Measurements from ENCODE around the gene CRYBG1.
"Not testable (repeated sequence)": the region's sequence is repeated elsewhere in the genome, so short reads cannot be mapped to it uniquely, and the experiment has no call there.

Gene CRYBG1

GRCh38 chr6:106559659-106560058, 199.1 kb downstream of the CRYBG1 start:
- not testable (repeated sequence) for DNase-seq

GRCh38 chr6:106560996-106561685, 200.6 kb downstream of the CRYBG1 start:
- no peak for DNase-seq

- DNase-seq = no peak
Observed at GRCh38 chr6:106561686-106562405, 201.3 kb downstream of the CRYBG1 start.

- DNase-seq = no peak
Observed at GRCh38 chr6:106563614-106564013, 203.1 kb downstream of the CRYBG1 start.

GRCh38 chr6:106564476-106564875, 204.0 kb downstream of the CRYBG1 start:
- no peak for DNase-seq

GRCh38 chr6:106568530-106568929, 208.0 kb downstream of the CRYBG1 start:
- DNase-seq = no peak

GRCh38 chr6:106569428-106569827, 208.9 kb downstream of the CRYBG1 start:
- DNase-seq = no peak

GRCh38 chr6:106572436-106572835, 211.9 kb downstream of the CRYBG1 start:
- DNase-seq = no peak

GRCh38 chr6:106572875-106573585, 212.5 kb downstream of the CRYBG1 start:
- no peak for DNase-seq

GRCh38 chr6:106574741-106575458, 214.4 kb downstream of the CRYBG1 start:
- DNase-seq = no peak

- no peak for DNase-seq
Observed at GRCh38 chr6:106579281-106579680, 218.8 kb downstream of the CRYBG1 start.

GRCh38 chr6:106581468-106581867, 221.0 kb downstream of the CRYBG1 start:
- DNase-seq = no peak

- no peak for DNase-seq
Observed at GRCh38 chr6:106586815-106587415, 226.4 kb downstream of the CRYBG1 start.

GRCh38 chr6:106588937-106589336, 228.4 kb downstream of the CRYBG1 start:
- DNase-seq = not testable (repeated sequence)

GRCh38 chr6:106591111-106591825, 230.8 kb downstream of the CRYBG1 start:
- DNase-seq = no peak

- DNase-seq = no peak
Observed at GRCh38 chr6:106599440-106599839, 238.9 kb downstream of the CRYBG1 start.

GRCh38 chr6:106600329-106600728, 239.8 kb downstream of the CRYBG1 start:
- DNase-seq = no peak

- no peak for DNase-seq
Observed at GRCh38 chr6:106608080-106608668, 247.7 kb downstream of the CRYBG1 start.

- no peak for DNase-seq
Observed at GRCh38 chr6:106609699-106610098, 249.2 kb downstream of the CRYBG1 start.

GRCh38 chr6:106611030-106611429, 250.5 kb downstream of the CRYBG1 start:
- no peak for DNase-seq

- DNase-seq = no peak
Observed at GRCh38 chr6:106612671-106613416, 252.3 kb downstream of the CRYBG1 start.
